Forelimb muscle (tissue), 1 donor: ENCODE results near the gene SLX9. TPM values are rescaled to one million over a fixed set of nuclear protein-coding genes. Genes with fewer than 3 reads are reported as not detected.

Experiments used
- DNase-seq: peaks from one replicate; pipeline ENCODE4 v3.0.0-alpha.2; 2013; ENCODE audit warnings: low read depth
- polyA plus RNA-seq: library from polyadenylated mRNA; unstranded; fragments of 120-200 nt; gene quantifications from one replicate; pipeline ENCODE4 v1.2.1, GENCODE V29; 2013; ENCODE audit not compliant: insufficient read length

The SLX9 gene
- polyA plus RNA-seq, 1 donor: 23.4 TPM

DNA sequence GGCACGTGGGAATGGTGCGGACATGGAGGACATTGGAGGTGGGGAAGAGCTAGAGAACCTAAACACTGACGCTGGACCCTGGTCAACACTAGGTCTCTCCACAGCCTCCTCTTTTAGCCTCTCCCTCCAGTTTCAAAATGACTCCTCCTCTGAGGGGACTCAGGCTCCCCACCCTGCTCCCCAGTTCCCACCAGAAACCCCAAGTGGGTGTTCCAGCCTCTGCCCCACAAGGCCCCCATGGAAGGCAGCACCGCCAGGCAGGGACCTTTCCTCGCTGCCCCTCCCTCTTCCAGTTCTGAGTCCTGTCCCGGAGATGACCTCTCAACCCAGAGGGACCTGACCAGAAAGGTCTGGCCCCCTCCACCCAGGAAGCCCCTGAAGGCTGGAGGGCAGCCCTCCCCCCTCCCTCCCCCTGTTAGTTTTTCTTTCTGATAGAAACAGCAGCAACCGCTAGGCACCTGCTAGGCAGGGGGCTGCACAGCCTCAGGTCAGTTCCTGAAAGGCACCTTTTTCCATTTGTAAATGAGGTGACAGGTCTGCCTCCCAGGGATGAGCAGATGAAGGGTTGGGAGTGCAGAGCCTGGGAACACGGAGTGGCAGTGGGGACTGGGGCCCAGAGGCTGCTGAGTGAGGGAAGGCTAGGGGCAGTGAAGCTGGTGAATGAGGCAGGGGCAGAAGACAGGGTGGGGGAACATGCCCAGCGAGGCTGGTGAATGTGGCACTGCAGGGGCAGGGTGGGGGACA is 9.9 kb upstream of the SLX9 start:
- no peak for DNase-seq

DNA sequence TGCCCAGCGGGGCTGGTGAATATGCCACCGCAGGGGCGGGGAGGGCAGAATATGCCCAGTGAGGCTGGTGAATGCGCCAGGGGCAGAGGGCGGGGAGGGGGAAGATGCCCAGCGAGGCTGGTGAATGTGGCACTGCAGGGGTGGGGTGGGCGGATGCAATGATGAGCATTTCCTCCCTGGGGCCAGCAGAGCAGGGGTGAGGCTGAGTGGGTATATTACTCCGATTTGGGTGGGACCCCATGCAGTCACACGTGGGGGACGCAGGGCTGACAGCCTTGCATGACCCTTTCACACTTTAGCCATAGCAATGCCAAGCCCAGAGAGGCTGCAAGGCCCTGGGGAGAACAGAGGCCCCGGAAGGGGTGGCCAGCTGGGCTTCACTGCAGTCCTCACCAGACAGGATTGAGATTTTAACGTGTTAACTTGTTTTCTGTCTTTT is 9.3 kb upstream of the SLX9 start:
- no peak for DNase-seq

DNA sequence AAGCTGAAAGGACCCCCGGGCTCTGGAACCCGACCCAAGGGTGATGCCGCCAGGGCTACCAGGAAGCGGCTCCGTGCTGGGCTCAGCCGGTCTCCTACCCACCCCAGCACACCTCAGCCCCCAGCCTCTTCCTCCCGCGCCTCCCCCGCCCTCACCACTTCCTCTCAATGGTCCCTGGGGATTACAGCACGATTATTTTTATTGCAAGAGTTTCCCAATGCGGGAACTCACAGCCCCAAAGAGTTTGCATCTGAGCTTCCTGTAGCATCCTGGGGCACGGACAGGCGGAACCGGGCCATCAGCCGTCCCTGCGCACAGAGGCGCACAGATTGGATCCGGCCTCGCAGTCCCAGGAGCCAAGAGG is 8.7 kb upstream of the SLX9 start:
- no peak for DNase-seq

DNA sequence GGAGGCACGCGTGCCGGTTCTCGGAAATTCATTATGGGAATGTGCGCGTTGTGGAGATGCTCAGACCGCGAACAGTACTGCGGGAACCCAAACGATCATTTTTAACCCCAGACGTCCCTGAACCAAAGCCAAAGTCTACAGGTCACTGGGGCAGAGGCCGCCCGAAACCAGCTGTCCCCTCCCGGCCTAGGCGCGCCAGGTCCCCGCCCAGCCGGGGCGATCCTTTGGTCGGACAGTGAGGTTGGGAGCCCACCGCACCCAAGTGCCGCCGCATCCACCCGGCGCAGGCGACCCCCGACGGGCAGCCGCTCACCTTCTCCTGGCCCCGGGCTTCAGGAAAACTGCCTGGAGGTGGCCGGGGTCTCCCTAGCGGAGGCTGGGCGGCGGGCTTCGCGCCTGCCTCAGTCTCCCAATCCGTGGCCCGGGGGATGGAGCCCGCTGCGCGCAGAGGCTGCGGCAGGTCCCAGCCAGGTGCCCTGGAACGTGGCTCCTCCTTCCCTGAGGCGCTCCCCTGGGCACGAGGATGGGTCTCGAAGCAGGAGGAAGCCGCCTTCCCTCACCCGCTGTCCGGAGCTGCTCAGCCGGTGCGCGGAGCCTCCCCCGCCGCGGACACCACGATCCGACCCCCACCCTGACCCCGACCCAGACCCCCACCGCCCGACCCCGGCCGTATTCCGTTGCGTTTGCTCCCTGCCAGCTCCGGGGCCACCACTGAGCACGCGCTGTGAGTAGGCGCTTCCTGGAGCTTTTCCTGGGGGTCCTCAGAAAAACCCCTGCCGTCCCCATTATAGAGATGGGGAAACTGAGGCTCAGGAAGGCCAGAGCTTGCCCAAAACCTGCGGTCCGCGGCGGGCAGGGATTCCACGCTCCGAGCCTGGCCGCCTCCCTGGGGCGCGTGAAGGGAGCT is 8.1 kb upstream of the SLX9 start:
- no peak for DNase-seq

DNA sequence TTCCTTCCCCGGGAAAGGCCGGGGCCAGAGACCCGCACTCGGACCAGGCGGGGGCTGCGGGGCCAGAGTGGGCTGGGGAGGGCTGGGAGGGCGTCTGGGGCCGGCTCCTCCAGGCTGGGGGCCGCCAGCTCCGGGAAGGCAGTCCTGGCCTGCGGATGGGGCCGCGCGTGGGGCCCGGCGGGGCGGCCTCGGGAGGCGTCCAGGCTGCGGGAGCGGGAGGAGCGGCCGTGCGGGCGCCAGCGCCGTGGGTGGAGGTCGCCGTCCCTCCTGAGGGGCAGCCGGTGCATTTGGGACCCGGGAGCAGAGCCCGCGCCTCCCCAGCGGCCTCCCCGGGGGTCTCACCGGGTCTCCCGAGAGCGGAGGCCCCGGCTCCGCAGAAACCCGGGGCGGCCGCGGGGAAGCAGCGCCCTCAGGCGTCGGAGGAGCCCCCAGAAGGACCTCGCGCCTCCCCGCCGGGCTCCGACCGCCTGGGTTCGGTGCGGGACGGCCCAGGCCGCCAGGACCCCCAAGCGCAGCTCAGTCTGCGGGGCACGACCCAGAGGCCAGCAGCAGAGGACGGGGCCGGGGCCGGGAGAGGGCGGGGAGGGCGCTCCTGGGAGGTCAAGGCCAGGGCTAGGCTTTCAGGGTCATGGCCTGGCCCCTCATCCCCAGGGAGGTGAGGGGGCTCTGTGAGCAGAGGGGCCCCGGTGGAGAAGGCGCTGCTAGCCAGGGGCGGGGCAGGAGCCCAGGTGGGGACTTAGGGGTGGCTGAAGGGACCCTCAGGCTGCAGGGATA is 7.2 kb upstream of the SLX9 start:
- no peak for DNase-seq

DNA sequence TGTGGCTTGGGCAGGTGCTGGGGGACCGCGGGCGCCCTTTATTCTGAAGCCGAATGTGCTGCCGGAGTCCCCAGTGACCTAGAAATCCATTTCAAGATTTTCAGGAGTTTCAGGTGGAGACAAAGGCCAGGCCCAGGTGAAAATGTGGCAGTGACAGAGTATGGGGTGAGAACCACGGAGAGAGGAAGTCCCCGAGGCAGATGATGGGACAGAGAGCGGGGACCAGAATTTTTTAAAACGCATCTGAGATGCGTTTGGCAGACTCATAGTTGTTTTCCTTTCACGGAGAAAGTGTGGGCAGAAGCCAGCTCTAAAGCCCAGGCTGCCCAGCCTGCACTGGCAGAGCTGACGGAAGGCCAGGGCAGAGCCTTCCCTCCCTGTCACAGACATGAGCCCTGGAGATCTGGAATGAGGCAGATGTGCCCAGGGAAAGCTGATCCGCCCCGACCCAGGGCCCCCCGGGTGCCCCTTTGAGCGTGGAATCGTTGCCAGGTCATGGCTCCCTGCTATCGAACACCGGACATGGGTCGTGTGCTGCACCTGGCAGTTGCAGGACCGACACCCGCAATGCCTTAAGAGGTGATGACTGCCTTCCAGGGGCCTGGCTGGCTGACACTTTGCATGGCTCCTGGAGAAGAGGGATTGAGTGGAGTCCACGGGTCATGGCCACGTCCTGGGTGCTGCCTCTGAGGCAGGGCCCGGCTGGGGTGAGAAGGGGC is 6.5 kb upstream of the SLX9 start:
- no peak for DNase-seq

DNA sequence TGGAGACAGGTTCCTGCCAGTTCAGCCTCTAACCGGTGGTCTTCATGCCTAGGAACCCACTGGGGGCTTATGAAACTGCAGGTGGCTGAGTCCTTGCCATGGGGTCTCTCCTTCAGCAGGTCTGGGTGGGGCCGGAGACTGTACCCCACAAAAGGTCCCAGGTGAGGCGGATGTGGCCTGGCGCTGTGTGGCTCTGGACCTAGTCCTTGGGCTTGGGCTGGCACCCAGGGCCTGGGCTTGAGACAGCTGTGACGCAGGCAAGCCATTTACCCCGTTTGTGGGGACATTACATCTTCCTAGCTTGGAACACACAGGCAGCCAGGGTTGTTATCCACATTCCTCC is 5.9 kb upstream of the SLX9 start:
- no peak for DNase-seq

DNA sequence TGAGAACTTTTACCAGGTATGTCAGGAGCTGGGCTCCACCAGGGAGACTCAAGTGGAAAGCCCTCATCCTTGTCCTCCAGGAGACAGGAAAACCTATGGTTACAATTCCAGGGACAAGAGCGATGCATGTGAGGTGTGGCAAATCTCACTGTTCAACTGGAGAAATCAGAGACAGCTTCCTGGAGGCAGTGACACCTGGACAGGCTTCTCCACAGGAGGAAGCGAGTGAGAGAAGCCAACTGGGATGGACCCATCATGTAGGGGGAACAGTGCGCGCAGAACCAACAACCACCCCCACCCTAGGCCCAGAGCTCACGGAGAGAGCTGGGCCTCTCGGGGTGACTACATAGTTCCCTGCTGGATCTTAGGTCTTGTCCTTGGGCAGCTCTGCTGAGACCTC is 5.6 kb upstream of the SLX9 start:
- no peak for DNase-seq

DNA sequence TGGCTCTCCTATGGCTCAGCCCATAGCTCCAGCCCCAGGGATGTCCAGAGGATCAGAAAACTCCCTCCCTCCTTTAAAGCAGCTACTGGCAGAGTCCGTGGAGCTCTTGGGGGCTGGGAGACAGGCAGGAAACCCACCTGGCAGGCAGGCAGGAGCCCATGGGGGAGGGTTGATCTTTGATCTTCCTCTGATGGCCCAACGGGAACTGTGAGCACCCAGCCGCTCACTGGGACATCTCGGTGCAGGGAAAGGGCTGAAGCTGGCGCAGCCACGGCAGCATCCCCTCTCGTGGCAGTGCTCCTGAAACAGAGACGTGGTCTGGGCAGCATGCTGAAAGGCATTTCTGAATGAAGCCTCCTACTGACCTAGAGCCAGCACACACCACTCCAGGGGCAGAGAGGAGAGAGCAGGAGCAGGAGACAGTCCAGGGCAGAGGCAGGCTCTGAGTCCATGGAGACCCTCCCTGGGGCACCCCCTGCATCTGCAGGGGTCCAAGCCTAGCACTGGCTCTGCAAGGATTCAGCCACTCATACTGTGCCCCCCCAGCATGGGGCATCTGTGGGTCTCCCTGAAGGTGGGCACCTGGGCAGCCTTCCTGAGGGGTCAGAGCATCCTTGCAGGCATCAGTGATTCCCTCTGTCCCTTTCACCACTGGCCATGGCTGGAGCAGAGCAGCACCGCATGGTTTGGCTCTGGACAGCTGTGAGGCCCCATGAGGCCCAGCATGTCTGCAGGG is 4.9 kb upstream of the SLX9 start:
- DNase-seq: no peak

DNA sequence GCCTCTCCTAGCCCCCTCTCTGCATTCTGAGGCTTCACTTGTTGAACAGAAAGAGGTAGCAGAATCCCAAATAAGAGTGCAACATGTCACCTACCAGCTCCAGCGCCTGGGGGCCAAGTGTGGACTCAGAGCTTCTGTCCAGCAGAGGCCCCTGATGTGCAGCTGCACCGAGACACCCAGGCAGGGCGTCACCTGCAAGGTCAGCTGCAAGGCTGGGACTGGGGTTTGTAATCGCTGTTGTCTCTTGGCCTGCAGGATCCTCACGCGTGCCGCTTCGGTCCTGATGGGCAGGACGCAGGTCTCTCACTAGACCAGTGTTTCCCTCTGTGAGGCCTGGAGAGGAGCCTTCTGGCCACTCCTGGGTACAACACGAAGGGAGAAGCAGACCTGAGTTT is 4.3 kb upstream of the SLX9 start:
- no peak for DNase-seq

DNA sequence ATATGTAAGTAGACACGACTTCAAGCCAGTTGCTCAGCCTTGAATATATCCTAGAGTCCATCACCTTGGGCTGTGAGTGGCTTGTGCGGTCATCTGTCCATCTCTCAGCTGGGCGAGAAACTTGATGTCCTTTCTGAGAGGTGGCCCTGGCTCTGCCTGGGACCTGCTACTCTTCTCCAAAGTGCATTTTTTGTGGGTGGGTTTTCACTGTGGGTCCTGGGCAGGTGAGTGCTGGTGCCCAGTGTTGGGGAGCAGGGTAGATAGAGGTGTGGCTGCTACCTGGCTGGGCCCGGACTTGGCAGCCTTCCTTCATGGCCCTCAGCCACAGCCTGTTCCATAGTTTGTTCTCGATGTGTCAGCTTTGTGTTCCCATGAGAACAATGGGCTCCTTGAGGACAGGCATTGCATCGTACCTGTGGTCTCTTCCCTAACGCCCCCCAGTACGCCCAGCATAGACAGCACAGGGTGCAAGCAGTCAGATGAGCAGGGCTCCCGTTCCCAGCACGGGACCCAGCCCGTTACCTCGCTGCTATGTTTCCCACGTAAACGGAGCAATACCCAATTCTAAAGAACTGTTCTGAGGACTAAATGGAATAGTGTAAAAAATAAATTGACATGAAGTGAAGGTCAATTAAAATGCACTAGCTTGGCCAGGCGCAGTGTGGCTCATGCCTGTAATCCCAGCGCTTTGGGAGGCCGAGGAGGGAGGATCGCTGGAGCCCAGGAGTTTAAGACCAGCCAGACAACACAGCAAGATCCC is 877 bp upstream of the SLX9 start:
- no peak for DNase-seq

DNA sequence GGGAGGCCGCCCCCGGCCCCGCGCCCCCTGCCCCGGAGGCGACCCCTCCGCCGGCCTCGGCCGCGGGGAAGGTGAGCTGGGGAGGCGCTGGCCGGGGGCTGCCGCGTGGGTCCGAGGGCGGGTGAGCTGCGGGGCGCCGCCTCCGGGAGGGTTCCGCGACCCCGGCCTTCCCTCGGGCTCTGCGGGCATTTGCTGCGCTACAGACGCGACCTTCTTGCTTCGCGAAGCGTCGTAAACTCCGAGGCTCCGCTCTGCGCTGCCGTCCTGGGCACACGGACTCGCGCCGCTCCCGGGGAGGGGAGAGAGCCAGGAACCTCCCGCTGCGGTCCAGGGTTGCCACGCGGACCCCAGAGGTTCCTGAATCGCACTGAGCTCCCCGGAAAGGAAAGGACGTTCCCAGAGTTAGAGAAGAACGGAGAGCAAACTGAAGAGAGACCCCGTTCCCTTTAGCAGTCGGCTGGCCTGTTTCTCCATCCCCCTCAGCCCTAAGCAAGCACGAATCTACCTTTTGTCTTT is 345 bp downstream of the SLX9 start:
- DNase-seq: no peak

DNA sequence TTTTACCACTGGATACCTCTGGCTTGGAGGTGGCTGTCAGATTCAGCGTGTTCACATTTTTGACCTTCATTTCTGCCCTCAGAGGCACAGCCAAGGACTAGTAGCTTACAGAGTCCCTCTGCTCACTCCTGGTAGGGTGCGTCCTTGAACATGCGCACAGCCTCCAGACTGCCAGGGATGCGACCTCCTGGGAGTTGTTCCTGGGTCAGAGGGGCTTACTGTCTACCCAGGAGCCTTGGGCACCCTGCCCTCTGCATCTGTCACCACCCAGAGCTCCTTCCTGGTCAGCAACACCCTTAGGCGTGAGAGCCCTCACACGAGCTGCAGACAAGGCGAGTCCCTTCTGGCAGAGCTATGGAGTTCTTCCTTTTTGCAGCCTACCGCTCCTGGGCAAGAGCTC is 1.7 kb downstream of the SLX9 start:
- DNase-seq: no peak

DNA sequence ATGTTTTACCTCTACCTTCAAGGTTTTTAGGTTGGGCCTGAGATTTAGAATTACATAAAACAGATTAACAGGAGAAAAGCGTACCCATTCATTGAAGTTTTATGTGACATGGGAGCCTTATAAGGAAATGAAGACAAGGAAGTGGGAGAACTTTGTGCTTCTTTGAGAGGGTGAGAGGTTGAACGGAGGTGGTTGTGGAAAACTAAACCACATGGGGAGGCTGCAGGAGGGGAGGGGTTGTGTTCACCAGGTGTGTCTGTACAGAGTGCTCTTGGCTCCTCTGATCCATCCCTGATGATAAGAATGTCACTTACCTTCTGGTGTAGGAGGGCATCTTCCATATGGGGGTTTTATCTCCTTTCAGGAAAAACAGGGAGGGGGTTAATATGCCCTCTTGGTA is 2.7 kb downstream of the SLX9 start:
- DNase-seq: no peak

DNA sequence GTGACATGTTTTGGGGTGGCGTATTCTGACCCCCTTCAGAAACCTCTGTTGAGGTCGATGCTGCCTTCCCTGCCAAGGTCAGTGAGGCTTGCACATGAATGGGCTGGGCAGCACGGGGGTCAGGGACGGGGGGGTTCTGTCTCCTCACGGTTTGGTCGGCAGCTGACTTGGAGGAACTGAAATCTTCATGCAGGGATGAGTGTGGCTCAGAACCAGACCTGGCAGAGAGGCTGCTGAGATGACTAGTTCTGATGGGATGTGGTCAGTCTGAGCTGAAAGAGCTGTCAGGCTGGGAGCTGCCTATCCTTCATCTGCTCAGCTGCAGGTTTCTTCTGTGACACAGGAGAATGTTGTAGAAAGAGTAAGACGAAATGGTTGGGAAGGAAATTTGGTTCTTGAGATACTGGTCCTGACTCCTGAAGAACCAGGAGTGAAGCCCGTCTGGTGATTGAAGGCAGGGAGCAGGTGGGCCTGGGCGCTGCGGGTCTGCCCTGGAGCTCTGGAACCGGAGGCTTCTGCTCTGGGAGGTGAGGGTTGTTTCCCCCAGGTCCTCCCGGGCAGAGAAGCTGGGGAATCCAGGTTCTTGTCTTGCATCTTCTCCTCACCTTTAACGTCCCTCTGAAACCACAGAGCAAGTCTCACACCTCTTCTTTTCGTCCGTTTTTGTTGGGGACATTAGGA is 3.3 kb downstream of the SLX9 start:
- DNase-seq: no peak

DNA sequence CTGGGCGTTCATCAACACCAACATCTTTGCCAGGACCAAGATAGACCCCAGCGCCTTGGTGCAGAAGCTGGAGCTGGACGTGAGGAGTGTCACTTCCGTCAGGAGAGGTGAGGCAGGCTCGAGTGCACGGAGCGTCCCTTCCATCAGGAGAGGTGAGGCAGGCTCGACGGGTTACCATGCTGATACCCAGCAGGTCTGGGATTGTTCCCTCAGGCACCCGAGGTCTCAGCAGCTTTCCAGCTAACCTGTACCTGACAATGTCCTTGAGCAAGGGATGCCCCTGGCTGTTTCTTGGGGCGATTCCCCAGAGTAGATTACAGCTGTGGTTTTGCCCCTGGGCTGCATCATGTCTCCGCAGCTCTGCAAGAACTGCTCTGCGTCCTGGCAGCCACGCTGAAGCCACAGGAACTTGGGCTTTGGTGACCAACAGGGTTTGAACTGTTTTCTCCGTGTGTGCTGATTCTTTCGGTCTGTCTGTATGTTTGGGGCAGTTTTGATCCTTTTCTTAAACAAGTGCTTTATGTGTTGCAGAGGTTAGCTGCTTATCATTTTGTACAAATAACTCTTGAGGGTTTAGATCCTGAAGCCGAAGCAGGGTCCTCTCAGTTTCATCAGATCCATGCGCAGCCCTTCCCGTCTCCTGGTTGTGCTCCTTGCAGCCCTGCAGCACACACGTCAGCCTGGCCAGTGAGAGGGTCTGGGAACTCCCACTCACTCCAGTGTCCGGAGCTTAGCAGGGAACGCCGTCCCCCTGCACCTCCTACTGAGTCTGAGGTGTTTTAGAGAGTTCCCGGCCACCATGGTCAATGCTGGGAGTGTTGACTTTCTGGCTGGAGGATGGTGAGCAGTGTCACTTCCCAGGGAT is 4.1 kb downstream of the SLX9 start:
- no peak for DNase-seq

DNA sequence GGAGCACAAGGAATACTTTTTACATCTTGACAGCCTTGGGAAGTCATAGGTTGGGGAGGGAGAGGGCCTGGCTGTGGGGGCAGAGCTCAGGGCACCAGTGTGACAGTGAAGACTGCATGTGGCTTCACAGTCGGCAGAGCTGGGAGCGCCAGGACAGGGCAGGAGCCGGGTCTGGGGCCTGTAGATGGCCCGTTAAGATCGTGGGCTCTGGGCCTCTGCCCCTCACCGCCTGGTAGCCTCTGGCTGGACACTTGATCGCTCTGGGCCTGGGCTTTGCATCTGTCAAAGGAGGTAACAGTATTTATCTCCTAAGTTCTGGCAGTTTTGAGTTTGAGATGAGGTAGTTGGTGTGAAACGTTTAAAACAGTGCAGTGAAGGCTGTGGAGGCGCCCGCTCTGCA is 4.8 kb downstream of the SLX9 start:
- no peak for DNase-seq

DNA sequence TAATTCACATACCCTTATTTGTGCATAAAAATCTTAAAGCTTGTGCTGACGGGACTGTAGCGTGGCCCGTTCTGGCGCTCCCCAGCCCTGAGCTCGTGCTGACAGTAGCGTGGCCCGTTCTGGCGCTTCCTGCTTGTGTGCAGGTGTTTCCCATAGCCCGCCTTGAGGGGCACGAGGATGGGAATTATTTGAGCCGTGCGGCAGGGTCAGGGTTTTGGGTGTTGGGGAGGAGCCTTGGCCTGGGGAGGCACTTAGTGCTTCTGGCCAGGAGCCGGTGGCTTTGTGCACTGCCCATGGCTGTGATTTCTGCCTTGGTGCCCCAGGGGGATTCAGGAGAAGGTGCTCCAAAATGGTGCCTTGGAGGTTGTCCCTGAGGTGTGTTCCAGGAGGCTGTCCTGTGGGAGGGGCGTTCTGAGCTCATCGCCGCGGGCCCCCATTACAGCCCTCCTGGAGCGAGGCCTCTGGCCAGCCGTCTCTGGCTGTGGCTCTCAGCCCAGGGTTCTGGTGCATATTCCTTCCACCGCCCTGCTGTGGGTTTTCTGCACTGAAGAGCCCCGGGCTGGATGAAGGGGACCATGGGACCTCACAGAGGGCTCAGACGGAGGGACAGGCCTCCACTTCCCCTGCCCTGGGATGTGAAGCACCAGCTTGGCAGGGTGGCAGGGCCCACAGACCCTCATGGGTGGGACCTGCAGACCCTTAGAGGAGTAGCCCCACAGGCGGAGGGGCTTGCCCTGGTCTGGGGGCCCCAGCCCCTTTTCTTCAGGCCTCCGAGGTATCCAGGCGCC is 6.6 kb downstream of the SLX9 start:
- DNase-seq: no peak
